ENCODE data around the gene PGA3.

PGA3 gene

DNA sequence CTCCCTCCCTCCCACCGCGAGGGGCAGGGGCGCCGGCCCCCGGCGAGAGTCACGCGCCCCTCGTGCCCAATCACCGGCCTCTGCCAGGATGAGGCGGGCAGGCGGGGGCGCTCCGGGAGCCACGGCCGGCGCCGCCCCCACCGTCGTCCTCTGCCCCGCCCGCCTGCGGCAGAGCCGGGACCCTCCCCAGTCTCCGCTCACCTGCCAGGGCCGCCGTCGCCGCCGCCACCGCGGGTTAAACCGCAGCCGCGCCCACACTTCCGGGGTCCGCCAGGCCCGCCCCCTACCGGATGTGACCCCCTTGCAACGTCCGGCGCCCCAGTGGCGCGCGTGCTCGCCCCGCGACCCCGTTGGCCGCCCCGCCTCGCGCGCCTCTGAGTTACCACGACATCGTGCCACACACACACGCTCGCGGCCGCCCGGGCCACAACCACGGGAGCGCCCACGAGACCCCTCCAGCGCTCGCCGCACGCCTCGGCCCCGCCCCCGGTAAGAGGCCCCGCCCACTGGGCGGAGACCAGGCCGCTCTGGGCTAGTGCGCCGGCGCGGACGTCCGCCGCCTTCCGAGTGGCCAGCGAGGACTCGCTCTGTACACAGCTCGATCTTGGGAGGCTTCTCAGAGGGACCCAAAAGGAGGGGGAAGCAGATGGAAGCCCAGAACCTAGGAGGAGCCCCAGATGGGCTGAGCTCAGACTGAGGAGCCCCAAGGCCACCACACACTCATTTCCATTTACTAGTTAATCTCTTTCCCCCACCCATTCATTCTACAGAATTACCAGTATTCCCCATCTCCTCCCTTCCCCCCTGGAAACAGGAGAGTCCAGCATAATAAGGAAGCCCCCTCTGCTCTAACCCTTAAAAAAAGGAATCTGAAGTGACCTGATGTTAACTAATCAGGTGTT, 41.9 kb upstream of the PGA3 start, which contains the start of gene VPS37C (continued):
- no peak for TF ChIP-seq INSM2 (tag by site-specific recombination; IDR thresholded peaks at IDR 0.05)
- no peak for TF ChIP-seq ZSCAN18 (tag by site-specific recombination; IDR thresholded peaks at IDR 0.05)
- TF ChIP-seq, protein P1, sequence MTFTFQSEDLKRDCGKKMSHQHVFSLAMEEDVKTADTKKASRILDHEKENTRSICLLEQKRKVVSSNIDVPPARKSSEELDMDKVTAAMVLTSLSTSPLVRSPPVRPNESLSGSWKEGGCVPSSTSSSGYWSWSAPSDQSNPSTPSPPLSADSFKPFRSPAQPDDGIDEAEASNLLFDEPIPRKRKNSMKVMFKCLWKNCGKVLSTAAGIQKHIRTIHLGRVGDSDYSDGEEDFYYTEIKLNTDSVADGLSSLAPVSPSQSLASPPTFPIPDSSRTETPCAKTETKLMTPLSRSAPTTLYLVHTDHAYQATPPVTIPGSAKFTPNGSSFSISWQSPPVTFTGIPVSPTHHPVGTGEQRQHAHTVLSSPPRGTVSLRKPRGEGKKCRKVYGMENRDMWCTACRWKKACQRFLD (tag by site-specific recombination; IDR thresholded peaks at IDR 0.05) = no peak
- no peak for TF ChIP-seq ZSCAN4 (tag by site-specific recombination; IDR thresholded peaks at IDR 0.05)
- TF ChIP-seq, protein P2, sequence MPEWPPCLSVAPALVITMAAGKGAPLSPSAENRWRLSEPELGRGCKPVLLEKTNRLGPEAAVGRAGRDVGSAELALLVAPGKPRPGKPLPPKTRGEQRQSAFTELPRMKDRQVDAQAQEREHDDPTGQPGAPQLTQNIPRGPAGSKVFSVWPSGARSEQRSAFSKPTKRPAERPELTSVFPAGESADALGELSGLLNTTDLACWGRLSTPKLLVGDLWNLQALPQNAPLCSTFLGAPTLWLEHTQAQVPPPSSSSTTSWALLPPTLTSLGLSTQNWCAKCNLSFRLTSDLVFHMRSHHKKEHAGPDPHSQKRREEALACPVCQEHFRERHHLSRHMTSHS (tag by site-specific recombination; IDR thresholded peaks at IDR 0.05) = no peak
- TF ChIP-seq GFI1B (tag by site-specific recombination; IDR thresholded peaks at IDR 0.05) = no peak
- no peak for TF ChIP-seq ZNF354C (tag by site-specific recombination; IDR thresholded peaks at IDR 0.05; ENCODE audit: borderline replicate concordance, low read depth)
- TF ChIP-seq ZNF473 (tag by site-specific recombination; IDR thresholded peaks at IDR 0.05) = no peak
- no peak for TF ChIP-seq ZNF664 (tag by site-specific recombination; IDR thresholded peaks at IDR 0.05)
- TF ChIP-seq ZNF549 (tag by site-specific recombination; IDR thresholded peaks at IDR 0.05) = no peak
- TF ChIP-seq ZNF561 (tag by site-specific recombination; IDR thresholded peaks at IDR 0.05; ENCODE audit: borderline replicate concordance) = peak; percentile 40; the same call in 1 of the 2 replicates
- no peak for TF ChIP-seq OSR2 (tag by site-specific recombination; IDR thresholded peaks at IDR 0.05)
- TF ChIP-seq GLIS2 (tag by site-specific recombination; IDR thresholded peaks at IDR 0.05) = peak; percentile 60; the same call in 1 of the 2 replicates
- TF ChIP-seq ZNF670 (tag by site-specific recombination; IDR thresholded peaks at IDR 0.05; ENCODE audit: low read depth) = no peak
- TF ChIP-seq ZNF133 (tag by site-specific recombination; IDR thresholded peaks at IDR 0.05) = no peak
- 0 out of 2 replicates have a peak, but pooled peaks have one; percentile 21 for TF ChIP-seq EGR2 (tag by site-specific recombination; IDR thresholded peaks at IDR 0.05; ENCODE audit: low read depth)
- TF ChIP-seq ZNF350 (tag by site-specific recombination; IDR thresholded peaks at IDR 0.05) = no peak
- TF ChIP-seq RBAK (tag by site-specific recombination; IDR thresholded peaks at IDR 0.05) = no peak
- no peak for TF ChIP-seq ZNF239 (tag by site-specific recombination; IDR thresholded peaks at IDR 0.05)
- TF ChIP-seq ZBTB48 (tag by site-specific recombination; IDR thresholded peaks at IDR 0.05) = no peak
- TF ChIP-seq ZNF169 (tag by site-specific recombination; IDR thresholded peaks at IDR 0.05) = no peak
- no peak for TF ChIP-seq ZFP69B (tag by site-specific recombination; IDR thresholded peaks at IDR 0.05)
- no peak for TF ChIP-seq PATZ1 (tag by site-specific recombination; IDR thresholded peaks at IDR 0.05)
- TF ChIP-seq, protein P3, sequence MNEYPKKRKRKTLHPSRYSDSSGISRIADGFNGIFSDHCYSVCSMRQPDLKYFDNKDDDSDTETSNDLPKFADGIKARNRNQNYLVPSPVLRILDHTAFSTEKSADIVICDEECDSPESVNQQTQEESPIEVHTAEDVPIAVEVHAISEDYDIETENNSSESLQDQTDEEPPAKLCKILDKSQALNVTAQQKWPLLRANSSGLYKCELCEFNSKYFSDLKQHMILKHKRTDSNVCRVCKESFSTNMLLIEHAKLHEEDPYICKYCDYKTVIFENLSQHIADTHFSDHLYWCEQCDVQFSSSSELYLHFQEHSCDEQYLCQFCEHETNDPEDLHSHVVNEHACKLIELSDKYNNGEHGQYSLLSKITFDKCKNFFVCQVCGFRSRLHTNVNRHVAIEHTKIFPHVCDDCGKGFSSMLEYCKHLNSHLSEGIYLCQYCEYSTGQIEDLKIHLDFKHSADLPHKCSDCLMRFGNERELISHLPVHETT (tag by site-specific recombination; IDR thresholded peaks at IDR 0.05) = no peak
- no peak for TF ChIP-seq ZNF426 (tag by site-specific recombination; IDR thresholded peaks at IDR 0.05)
- TF ChIP-seq ZNF707 (tag by site-specific recombination; IDR thresholded peaks at IDR 0.05) = no peak
- no peak for TF ChIP-seq ZNF404 (tag by site-specific recombination; IDR thresholded peaks at IDR 0.05)
- TF ChIP-seq PRDM1 (tag by site-specific recombination; IDR thresholded peaks at IDR 0.05) = no peak
